Daoy (cell line): ENCODE measurements around the gene ASTN2. TPM values are rescaled to one million over a fixed set of nuclear protein-coding genes. Genes with fewer than 3 reads are reported as not detected.

Experiments
- DNase-seq: peaks from one replicate; pipeline ENCODE4 v3.0.0-alpha.2; 2015; ENCODE audit warnings: low read depth
- total RNA-seq: library from RNA; depleted of rRNA; stranded (reverse); fragments of >200 nt; shearing (Covaris generic); gene quantifications from 2 replicates; pipeline ENCODE4 v1.2.3, GENCODE V29; 2014

Gene ASTN2
- total RNA-seq, 1 experiment from 2014 or later = 5.7 TPM

DNA sequence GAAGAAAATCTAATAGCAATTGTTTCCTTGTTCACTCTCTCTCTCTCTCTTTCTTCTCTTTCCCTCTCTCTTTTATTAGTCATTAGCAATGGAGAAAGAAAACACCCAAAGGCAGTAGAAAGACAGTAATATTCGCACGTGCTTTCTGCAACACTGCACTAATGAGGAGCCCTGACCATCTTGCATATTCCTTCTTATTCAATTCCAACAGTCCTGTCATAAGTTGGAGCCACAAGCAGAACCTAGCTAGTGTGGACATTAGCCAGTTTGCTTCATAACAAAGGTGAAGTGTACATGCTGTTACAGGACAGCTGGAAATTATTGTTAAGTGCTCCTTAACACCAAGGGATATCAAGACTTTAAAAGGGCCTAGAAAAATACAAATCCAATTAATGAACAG lies 664.3 kb downstream of the ASTN2 start:
- no peak for DNase-seq

DNA sequence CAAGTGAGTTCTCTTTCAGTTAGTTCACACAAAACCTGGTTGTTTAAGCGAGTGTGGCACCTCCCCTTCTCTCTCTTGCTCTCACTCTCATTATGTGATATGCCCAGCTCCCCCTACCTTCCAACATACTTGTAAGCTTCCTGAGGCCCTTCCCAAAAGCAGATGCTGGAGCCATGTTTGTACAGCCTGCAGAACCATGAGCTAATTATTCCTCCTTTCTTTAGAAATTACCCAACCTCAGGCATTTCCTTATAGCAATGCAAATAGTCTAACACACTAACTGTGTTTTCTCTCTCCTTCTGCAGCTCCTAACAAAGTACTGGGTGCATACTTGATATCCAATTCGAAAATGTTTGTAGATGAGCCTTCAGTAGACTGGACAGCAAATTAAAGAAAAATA lies 665.1 kb downstream of the ASTN2 start:
- no peak for DNase-seq

DNA sequence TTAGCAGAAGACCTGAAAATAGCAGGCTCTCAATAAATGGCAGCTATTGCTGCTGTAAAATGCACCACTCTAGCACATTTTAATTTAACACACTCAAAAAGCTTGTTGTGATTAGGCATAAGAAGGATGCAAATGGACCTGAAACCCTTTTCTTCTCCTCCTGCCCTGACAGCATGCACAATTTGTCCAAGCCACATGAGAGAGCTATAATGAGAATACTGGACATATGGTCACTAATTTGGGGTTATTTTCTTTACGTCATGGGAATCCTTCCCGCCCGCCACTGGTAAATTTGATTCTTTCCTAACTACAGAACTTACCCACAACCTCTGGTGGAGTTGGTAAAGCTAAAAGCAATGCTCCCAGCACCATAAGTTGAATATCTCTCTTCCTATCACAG lies 665.7 kb downstream of the ASTN2 start:
- DNase-seq = no peak

DNA sequence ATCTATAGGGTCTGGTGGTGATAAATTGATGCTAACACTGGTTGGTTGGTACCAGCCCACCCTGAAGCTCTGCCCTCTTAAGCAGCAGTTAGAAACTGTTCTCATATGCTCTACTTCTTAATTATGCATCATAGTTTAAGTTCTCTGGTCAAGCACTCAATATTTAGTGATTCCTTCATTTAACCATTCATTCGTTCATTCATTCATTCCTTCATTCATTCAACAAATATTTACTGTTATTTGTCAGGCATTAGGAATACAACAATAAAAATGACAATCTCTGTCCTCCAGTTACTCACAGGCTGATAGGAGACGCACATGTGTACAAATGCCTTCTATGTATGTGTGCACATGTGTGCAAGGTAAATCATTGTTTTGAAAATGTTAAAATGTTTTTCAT lies 673.1 kb downstream of the ASTN2 start:
- no peak for DNase-seq

DNA sequence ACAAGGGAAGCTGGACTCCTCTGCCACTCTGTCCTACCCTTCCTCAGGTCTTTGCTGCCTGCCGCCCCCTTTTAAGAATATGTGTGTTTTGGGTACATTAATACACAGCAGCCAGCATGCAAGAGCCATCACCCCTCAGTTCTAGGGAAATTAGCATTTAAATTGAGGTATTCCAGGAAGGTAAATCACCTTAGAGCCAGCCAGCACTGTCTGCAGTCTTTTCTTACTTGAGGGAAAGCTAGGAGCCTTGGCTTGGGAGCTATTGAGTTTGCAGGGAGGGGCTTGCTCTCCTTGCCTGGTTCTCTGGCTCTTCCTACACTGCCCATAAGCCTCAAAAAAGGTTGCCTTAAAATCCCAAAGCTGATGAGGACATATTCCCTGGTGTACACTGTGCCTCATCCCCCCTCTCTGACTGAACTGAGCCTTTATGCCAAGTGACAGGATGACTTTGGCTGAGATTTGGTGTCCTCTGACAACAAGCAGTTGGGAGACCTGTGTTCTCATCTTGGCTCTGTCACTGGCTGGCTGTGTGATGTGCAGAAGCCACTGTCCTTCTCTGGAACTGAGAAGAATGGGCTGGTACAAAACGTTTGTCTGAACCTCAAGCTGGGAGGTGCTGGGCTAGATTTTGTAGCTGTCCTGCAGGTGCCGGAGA lies 673.6 kb downstream of the ASTN2 start:
- DNase-seq = no peak

DNA sequence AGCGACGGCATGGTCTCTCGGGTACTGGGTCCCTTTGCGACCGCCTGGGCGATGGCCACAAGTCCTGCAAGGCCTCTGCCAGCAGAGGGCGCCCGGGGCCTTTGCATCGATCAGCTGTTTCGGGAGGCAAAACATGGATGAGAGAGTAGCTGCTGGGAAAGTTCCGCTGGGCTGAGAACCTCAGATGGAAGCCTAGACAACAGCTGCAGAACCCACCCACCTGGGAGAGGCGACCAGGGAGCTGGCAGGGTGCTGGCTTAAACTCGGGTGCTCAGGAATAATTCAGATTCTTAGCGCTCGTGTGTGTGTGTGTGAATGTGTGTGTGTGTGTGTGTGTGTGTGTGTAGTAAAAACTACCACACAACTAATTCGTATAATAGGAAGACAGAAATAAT lies 677.7 kb downstream of the ASTN2 start:
- DNase-seq = peak; percentile 86

DNA sequence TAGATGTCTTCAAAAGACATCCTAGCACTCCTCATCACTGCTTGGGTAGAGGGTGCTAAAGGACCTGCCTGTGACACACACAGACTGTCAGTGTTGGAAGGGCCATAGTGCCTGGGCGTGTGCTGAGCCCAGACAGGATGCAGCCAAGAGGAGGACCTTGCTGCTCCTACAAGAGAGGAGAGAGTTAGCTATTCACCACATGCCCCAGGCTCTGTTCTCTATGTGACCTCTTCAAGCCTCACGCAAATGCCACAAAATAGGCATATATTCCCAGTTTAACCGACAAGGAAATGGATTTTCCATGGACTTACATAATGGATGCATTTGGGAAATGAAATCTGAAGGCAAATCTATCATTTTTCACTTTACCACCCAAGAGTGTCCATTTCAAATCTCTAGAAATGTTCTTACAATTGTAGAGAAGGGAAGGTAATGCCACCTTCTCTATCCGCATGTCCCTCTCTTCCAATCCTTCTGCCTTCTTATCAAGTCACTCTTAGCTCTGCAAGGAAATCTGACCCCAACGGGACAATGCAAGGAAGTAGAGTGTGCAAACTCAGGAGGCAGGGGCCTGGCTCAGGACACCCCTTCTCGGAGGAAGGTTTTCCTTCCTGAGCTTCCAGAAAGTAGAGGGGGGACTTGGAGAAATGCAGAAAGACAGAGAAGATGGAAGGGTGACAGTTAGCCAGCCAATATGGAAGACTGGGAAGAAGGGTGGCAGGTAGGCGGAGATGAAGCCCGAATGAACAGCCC lies 678.3 kb downstream of the ASTN2 start:
- DNase-seq = no peak

DNA sequence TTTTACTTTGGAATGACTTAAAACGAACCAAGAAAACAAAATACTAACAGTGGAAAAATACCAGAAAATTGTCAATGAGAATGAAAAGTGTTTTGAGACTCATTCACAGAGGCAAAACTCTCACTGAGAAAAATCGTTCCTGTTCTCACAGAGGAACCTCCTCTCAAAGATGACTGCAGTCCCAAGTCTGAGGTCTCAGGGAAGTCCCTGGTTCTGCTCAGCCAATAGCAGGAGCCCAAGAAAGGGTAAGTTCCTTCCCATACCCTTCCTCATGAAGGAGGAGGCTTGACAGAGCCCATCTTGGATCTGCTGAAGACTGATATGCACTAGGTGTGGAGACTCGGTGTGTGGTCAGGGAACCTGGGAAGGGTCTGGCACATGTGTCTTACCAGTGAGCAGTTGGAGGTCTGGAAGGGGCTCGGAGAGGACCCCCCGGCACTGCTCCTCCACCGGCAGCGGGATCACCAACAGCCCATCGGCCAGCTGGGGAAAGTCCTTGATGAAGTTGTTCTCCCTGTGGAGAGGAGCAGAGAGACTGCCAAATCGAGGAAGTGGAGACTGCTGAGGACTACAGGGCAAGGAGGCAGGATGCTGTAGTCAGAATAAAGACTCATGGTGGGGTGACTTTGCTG lies 681.7 kb downstream of the ASTN2 start:
- DNase-seq = no peak

DNA sequence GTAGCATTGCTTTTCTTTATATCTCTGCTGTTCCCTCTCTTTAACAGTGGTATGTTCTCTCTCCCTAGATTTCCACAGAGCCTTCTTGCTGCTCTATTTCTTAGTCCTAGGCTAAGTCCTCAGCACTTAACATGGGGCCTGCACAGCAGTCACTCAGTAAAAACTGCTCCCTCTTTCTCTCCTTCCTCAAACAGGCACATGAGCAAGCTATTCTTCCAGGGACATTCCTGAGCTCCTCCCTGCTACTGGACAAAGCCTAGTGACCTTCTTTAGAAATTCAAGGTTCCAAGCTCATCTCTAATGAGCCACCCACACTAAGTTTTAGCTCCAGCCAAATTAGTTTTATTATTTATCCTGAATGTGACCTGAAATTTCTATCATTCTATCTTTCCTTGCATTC lies 688.3 kb downstream of the ASTN2 start:
- DNase-seq = no peak

DNA sequence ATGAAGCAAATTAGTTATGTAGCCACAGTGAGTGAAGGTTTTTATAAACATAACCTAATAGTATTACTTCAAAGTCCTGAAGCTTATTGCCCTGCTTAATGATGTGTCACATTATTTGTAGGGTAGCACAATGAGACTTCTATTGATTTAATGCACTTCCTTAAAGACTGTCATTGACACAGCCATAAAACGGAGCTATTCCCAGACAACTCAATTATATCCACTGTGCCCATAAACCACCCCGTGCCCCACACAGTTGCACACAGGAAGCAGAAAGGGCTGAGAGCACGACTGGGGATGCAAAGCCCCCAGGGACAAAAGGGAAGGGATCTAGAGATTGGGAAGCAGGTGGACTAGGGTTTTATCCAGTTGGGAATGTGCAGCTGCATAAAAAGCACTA lies 690.7 kb downstream of the ASTN2 start:
- no peak for DNase-seq

DNA sequence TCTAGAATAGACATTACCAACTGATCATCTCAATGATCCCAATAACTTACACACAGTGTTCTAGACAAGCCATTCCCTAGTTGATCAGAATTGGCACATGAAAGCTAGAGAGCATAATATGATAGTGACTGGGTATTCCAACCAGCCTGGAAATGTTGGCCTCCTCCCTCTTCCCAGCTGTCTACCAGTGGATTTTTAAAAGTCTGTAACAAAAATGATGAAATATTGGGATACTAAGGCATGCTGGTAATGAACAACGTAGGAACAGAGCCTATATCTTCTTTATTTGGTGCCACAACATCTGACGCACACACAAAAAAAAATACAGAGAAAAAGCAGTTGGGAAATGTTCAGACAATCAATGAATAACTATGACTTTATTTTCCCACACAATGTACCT lies 692.9 kb downstream of the ASTN2 start:
- DNase-seq = no peak

DNA sequence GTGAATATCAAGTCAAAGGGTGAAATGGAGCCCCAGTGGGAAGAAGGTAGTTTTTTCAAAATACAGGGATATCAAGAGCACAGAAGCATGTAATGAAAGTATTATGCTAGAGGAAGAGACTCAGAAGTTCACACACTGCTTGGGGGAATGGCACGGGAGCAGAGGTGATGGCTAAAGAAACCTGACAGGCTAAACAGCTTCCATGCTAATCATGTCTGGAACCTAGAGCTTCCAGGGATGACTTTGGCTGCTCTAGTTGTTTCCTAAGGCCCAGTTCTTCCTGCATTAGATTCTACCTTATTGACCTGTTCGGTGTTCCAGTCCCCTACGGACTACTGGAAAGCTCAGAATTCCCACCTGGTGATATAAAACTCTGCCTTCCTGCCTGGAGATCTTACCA lies 693.4 kb downstream of the ASTN2 start:
- DNase-seq = no peak

DNA sequence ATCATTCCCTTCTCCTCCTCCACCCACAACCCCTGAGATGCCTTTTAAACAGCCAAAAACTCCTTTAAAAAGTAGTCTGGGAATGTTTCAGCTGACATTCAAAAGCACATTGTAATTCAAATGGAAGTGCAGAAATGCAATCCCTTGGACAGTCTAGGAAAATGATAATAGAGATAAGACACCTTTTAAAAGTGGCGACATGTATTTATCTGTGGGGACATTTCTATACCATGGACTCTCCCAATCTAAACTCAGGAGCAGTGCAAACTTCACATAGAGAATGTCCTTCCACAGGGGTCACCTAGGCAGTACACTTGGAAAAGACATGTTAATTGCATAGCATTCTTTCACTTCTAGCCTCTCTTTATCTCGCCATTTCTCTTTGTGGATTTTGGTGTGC lies 694.7 kb downstream of the ASTN2 start:
- no peak for DNase-seq

DNA sequence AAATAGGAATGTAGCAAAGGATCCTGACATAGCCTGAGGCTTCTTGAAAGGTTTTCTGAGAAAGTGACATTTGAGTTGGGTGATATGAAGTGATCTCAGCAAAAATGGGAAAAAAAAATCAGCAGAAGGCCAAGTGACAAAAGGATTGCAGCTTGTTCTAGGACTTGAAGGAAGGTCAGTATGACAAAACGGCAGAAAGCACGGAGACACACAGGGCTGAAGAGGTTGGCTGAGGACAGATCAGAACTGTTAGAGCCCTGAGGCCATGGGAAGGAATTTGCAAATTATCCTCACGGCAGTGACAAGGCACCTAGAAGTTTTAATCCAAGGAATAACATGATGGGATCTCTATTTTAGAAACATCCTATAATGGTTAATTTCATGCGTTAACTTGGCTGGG lies 696.7 kb downstream of the ASTN2 start:
- DNase-seq = no peak

DNA sequence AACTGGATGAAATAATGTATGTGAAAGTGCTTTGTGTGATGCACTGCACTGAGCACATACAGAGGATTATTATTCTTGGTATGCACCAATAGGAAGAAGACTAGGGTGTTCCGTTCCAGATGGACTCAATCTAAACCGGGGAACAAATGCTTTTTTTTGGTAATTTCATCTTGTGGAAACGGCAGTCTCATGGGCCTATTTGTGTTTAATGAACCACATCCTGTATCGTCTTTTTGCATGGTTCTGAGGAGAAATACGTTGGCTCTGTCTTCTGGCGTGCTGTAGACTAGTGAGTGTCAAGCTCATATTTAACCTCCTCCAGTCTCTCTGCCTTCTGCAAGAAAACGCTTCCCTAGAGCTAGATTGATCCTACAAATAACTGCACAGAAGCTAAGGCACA lies 697.7 kb downstream of the ASTN2 start:
- DNase-seq = no peak

DNA sequence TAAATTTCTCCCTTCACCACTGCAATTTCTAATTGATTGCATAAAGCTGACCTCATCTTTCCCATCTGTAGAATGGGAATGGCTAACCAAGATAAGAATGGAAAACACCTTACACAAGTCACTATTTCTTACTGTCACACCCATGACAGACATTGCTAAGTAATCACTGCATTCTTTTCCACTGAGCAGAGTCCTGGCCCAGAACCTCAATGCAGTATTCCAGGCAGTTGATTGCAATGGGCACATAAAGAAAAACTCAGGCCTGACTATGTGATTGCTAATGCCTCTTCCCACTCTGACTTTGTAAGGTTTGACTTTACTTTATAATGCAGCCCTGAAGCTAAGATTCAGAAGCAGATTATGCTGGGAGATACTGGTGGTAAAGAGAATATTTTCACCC lies 698.4 kb downstream of the ASTN2 start:
- DNase-seq = no peak

DNA sequence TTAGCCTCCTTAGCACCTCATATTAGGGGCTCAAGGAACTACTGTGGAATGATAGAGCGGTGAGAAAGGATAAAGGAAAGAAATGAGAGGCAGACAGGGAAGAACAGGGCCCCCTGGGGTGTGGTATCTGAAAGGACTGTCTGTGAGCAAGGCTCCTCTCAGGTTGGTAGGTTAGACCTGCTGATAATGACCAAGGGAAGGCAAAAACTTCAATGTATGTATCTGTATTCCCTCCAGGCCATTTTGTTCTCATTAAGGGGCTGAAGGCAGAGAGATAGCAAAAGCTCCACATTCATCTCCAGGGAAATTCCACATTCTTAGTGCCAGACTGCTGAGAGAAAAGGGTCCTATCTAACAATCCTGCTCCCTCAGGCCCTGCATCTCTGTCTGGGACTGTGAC lies 699.1 kb downstream of the ASTN2 start:
- DNase-seq = no peak

DNA sequence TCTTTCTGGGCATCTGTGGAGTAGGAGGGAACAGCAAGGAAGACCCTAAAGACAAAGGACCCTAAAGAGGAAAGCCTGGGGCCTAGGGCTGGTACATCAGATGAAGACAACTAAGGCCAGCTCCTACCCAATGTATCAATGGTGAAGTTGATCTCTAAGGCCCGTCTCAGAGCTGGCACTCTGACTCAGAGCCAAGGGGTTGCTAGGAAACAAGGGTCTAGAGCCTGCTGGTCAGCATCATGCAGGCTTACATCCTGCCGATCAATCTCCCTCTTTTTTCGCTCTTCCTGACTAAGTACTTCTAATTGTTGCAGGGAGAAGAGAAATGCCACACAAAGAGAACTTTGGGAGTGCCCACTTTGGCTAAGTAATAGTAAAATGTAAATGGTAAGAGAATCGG lies 701.6 kb downstream of the ASTN2 start:
- no peak for DNase-seq

DNA sequence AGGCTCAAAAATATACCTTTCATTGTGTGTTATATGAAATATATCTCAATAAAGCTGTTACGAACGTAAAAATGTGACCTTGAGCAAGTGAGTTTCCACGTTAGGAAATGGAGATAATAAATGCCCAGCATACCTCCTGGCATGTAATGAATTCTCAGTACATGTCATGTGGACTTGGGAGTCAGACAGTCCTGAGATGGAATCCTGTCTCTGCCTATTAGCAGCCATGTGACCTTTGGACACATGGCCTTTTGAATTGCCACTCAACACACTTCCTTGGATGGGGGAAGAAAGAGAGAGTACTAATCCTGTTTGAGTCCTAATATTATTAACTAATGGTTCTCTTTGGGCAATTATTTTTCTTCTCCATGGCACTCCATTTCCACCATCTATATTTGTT lies 702.1 kb downstream of the ASTN2 start:
- DNase-seq = no peak

DNA sequence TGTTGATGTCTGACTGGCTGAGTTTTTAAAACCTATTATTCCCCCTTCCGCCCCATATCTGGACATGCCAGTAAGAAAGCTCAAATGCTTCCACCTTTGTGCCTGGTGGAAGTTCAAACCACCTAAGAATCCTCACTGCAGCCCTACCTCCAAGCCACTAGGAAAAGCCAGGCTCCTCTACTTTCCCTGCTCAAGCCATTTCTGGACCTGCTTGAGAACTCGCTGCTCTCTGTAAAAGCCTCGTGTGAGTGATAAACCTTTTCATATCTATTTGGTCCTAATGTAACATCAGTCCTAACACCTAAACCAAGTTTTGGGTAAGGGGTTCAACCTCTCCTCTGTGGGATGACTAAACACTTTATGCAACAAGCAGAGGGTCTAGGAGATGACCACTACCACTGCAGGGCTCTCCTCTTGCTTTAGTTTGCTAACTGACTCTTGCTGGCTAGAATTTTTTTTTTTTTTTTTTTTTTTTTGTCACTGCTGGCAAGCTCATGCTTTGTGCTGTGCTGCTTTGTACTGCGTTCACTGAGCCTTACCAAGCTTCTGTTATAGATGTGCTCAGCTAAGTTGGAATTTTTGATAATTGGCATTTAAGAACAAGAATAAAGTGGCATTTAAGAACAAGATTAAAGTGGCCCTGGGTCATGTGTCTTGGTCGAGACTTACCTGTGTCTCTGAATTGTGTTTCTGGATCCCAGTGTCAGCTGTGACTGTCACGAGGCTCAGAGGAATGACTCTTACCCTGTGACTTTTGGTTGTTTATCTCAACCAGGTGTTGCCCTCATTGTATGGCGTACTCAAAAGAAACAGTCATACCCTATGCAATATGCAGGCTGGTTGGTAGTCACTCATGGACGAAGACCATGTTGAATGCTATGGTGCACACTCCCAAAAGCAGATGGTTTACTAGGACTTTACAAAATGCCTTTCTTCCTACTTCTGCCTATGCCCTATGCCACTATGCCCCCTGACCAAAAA lies 708.3 kb downstream of the ASTN2 start:
- no peak for DNase-seq

DNA sequence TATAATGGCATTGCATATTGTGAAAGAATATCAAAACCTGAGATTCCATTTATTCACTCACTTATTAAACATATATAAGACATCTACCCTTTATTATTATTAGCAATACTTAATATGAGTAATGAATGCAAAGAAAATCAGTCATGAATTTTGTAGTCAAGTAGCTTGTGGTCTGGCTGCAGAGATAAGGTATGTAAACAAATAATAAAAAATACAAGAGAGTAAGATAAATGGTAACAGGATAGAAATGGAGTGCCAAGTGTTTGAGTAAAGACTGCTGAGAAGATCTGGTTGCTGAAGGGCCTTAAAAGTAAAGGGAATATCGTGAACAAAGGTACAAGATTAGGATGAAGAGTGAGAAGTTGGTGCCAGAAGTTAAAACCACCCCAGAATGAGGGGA lies 709.3 kb downstream of the ASTN2 start:
- no peak for DNase-seq

DNA sequence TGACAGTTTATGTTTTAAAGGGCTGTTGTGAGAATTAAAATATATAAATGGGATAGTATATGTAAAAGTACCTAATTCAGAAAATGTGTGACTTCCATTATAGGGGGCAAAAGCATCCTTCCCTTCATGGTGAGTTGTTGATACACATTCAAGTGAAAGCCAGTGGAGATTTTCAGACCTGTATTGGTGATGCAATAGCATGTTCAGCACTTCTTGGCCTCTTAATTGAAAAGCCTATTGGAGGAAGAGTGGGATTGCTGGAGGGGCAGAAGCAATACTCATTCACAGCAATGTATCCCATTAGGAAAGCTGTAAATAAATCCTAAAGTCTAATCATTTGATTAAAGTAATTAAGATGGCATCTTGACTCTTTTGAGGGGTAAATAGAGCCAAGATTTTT lies 710.4 kb downstream of the ASTN2 start:
- no peak for DNase-seq
